GM13976 (cell line): ENCODE results near the gene BET1.
"Not testable (repeated sequence)": the region's sequence is repeated elsewhere in the genome, so short reads cannot be mapped to it uniquely, and the experiment has no call there.

Experiments
- DNase-seq: peaks from one replicate; pipeline ENCODE4 v3.0.0; 2012; ENCODE audit warnings: low spot score
- CTCF ChIP-seq: IDR thresholded peaks from 2 replicates; pipeline ENCODE4 v1.5.1; 2012; ENCODE audit warnings: borderline replicate concordance, mild to moderate bottlenecking; ENCODE audit not compliant: insufficient read depth; ENCODE audit errors: extremely low read depth, missing control alignments, control extremely low read depth
- in situ Hi-C: fragments of 300-500 bp; cut with MboI; formaldehyde crosslinking; loops from one replicate; pipeline ENCODE4 v1.12.0; 2022; ENCODE audit warnings: low sequenced_read_pairs, mixed read lengths, inconsistent platforms; ENCODE audit not compliant: unreplicated experiment

The BET1 gene

DNA sequence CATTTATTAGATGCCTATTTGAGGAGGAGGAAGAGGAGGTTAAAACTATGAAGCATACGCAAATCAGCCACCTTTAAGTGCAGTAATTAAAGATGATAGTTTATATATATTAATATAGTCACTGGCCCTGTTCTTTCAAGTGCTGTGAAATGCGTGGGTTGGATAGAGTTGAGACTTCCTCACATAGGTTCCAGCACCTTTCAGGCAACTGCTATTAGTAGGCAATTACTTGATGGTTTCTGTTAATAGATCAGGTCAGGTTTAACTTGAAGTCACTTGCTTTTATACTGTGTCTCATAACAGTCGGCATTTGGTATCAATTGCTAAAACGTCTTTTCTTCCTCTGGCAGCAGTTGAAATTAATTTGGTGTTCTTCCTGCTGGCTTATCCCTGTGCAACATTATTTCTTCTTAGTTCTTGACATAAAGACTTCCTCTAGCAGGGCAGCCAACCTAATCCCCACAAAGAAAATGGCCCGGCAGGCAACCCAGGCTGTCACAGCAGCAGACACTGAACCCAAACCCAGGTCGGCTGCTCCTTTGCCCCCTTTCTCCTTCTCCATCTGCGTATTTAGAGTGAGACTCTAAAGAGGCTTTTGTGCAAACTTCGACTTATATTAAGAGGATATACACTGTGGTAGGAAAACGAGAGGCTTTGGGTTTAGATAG lies 35.3 kb upstream of the BET1 start:
- in situ Hi-C loops, result no loop called here
- no peak for TF ChIP-seq CTCF
- DNase-seq, result no peak

DNA sequence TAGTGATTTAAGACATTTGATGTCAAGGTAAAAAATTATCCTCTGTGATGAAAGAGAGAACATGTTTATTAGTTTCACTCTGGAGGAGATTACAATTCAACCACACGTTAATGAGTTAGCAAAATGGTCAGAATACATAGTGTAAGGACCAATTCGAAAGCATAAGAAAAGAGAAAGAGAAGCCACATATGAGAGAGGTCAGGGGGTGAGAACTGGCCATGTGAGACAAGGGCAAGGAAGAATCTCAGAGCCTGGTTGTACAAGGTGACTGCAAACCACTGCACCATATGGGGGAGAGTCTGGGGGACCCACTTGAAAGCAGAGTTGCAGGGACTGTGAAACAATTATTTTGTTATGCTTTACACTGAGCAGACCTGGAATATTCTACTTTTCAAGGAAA lies 27.7 kb upstream of the BET1 start:
- no peak for DNase-seq
- no peak for TF ChIP-seq CTCF
- in situ Hi-C loops, result no loop called here

DNA sequence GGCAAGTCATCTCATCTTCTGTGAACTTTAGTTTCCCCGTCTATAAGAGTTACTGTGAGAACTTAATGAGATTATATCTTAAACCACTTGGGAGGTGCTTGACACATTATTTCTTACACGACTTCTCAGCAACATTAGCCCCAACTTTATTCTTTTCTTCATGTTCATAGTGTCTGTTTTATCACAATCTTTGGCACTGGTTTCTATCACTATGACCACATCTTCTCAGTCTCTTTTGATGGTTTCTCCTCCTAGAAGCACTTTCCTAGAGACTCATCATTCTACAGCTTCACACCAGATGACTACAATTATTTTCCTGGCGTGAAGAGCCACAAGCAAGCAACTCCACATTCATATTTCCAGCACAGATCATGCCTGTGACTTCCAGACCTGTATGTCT lies 26.5 kb upstream of the BET1 start:
- in situ Hi-C loops, result no loop called here
- no peak for DNase-seq
- TF ChIP-seq CTCF, result no peak

DNA sequence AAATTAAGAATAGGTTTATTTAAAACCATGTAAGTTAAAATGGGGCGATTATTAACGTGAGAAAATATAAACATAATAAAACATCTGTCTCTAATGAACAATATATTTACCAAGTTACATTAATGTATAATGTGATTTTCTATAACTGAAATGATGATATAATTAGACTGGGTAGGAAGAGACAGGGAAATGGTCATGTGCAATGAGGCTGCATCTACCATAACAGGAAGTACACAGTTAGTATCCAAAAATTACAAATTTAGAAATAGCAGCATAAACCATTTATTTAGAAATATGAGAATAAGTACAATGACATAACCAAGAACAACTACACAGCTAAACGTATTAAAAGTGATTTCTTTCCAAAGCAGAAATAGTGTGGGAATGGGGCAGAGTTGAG lies 25.8 kb upstream of the BET1 start:
- no peak for DNase-seq
- TF ChIP-seq CTCF, result no peak
- in situ Hi-C loops, result no loop called here

GRCh38 chr7:94028768-94029167 lies 24.6 kb upstream of the BET1 start:
- TF ChIP-seq CTCF, result no peak
- DNase-seq, result no peak
- in situ Hi-C loops, result no loop called here

DNA sequence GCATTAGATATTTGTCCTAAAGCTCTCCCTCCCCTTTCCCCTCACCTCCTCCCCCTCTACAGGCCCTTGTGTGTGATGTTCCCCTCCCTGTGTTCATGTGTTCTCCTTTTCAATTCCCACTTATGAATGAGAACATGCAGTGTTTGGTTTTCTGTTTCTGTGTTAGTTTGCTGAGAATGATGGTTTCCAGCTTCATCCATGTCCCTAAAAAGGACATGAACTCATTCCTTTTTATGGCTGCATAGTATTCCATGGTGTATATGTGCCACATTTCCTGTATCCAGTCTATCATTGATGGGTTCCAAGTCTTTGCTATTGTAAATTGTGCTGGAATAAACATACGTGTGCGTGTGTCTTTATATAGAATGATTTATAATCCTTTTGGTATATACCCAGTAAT lies 22.5 kb upstream of the BET1 start:
- in situ Hi-C loops, DNase-seq: not testable (repeated sequence)

DNA sequence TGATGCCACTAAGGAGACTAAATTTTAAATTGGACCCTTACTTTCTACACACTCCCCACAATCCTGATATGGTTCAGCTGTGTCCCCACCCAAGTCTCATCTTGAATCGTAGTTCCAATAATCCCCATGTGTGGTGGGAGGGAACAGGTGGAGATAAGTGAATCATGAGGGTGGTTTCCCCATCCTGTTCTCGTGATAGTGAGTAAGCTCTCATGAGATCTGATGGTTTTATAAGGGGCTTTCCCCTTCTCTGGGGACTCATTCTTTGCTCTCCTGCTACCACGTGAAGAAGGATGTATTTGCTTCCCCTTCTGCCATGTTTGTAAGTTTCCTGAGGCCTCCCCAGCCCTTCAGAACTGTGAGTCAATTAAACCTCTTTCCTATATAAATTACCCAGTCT lies 18.4 kb upstream of the BET1 start:
- in situ Hi-C loops, result no loop called here
- no peak for TF ChIP-seq CTCF
- no peak for DNase-seq
